Keratinocyte (primary cell): ENCODE data around the gene ATP8A1. TPM values are rescaled to one million over a fixed set of nuclear protein-coding genes. Genes with fewer than 3 reads are reported as not detected.

ENCODE experiments used
- DNase-seq: peaks from one replicate; pipeline ENCODE4 v3.0.0-alpha.2; 2011; ENCODE audit warnings: low read depth, missing footprints, low spot score
- FAIRE-seq: peaks from 2 replicates; lab custom pipeline; 2011; peaks lifted over from hg19 to GRCh38; lab: Jason Lieb, UNC
- H2AFZ ChIP-seq: 2 replicates; pipeline ENCODE4 v1.6.0; 2012; ENCODE audit warnings: low read length, control low read depth, inconsistent platforms; ENCODE audit not compliant: control insufficient read depth
- H3K27ac ChIP-seq: 2 replicates; pipeline ENCODE4 v1.5.1; 2011; ENCODE audit warnings: low read length; ENCODE audit not compliant: control insufficient read depth, insufficient read depth
- H3K27me3 ChIP-seq: 3 replicates; pipeline ENCODE4 v1.6.0; 2011; ENCODE audit warnings: low read length; ENCODE audit not compliant: control insufficient read depth, insufficient read depth; ENCODE audit errors: extremely low read depth
- H3K36me3 ChIP-seq, 2 experiments: 2 replicates in 1 of 2; 3 replicates in 1 of 2; pipeline ENCODE4 v1.5.1; 2011; ENCODE audit warnings: low read length in 2 of 2, mild to moderate bottlenecking in 1 of 2; ENCODE audit not compliant: control insufficient read depth in 2 of 2, insufficient read depth in 2 of 2; ENCODE audit errors: extremely low read depth in 1 of 2
- H3K4me1 ChIP-seq: 3 replicates; pipeline ENCODE4 v1.5.1; 2011; ENCODE audit warnings: low read length; ENCODE audit not compliant: control insufficient read depth, insufficient read depth; ENCODE audit errors: extremely low read depth
- H3K4me2 ChIP-seq: 3 replicates; pipeline ENCODE4 v1.6.0; 2011; ENCODE audit warnings: low read depth, low read length; ENCODE audit not compliant: control insufficient read depth, insufficient read depth; ENCODE audit errors: extremely low read depth
- H3K4me3 ChIP-seq, 3 experiments: fragments of 200-600 bp in 1 of 3; sonication (generic) in 1 of 3; 2 replicates in 2 of 3; 3 replicates in 1 of 3; pipeline ENCODE4 v1.5.1; 2011 to 2016; ENCODE audit warnings: low read length in 3 of 3, mild to moderate bottlenecking in 3 of 3, control low read depth in 2 of 3, inconsistent platforms in 1 of 3, low read depth in 1 of 3, mixed read lengths in 1 of 3, mixed run types in 1 of 3, moderate library complexity in 1 of 3; ENCODE audit not compliant: control insufficient read depth in 2 of 3, insufficient read depth in 2 of 3; ENCODE audit errors: extremely low read depth in 1 of 3
- H3K79me2 ChIP-seq: 2 replicates; pipeline ENCODE4 v1.6.0; 2012; ENCODE audit warnings: low read length; ENCODE audit not compliant: control insufficient read depth, insufficient read depth
- H3K9ac ChIP-seq: 3 replicates; pipeline ENCODE4 v1.6.0; 2011; ENCODE audit warnings: low read length; ENCODE audit not compliant: control insufficient read depth, insufficient read depth; ENCODE audit errors: extremely low read depth
- H3K9me1 ChIP-seq: 3 replicates; pipeline ENCODE4 v1.6.0; 2011; ENCODE audit warnings: low read length; ENCODE audit not compliant: control insufficient read depth, insufficient read depth; ENCODE audit errors: extremely low read depth
- H3K9me3 ChIP-seq: 2 replicates; pipeline ENCODE4 v1.5.1; 2012; ENCODE audit warnings: low read depth, low read length; ENCODE audit not compliant: control insufficient read depth
- H4K20me1 ChIP-seq: 3 replicates; pipeline ENCODE4 v1.6.0; 2011; ENCODE audit warnings: low read length; ENCODE audit not compliant: control insufficient read depth, insufficient read depth; ENCODE audit errors: extremely low read depth
- CTCF ChIP-seq, 3 experiments: IDR thresholded peaks in 1 of 3; conservative IDR thresholded peaks in 1 of 3; optimal IDR thresholded peaks in 1 of 3; 2 replicates in 2 of 3; 3 replicates in 1 of 3; pipeline versions ENCODE3 to v1.5.1; 2011; ENCODE audit warnings: low read length in 3 of 3, mild to moderate bottlenecking in 3 of 3, moderate library complexity in 2 of 3, control low read depth in 1 of 3, inconsistent platforms in 1 of 3; ENCODE audit not compliant: insufficient read depth in 2 of 3; ENCODE audit errors: extremely low read depth in 1 of 3
- EZH2 ChIP-seq: IDR thresholded peaks from one replicate; pipeline ENCODE4 v1.6.1; 2012; ENCODE audit warnings: inconsistent platforms, mild to moderate bottlenecking, low read length, moderate library complexity
- dilution Hi-C: fragments of 300-500 bp; cut with MboI; formaldehyde crosslinking; loops from one replicate; pipeline ENCODE4 v1.7.0; 2020; ENCODE audit warnings: low sequenced_read_pairs; ENCODE audit not compliant: extremely low pct_ligation_motif_present
- polyA plus RNA-seq, 5 experiments: library from polyadenylated mRNA; depleted of rRNA in 3 of 5; stranded (reverse) in 3 of 5; stranded (forward) in 1 of 5; unstranded in 1 of 5; fragments of >200 nt; gene quantifications; 1 replicate in 1 of 5; 2 replicates in 3 of 5; 3 replicates in 1 of 5; pipeline versions ENCODE4 v1.2.1 to v1.2.3, GENCODE V29; 2011 to 2012; ENCODE audit warnings: missing spikeins in 2 of 5, low read depth in 1 of 5, low replicate concordance in 1 of 5

ATP8A1 gene
- polyA plus RNA-seq, 1 donor (not counting 4 experiments of a cell fraction or from before 2014, with no cell fraction given), result 0.20 TPM

GRCh38 chr4:42626629-42627146 is 30.2 kb downstream of the ATP8A1 start:
- Histone ChIP-seq H3K27ac (no peak overlapping the region), H3K9me3 (no peaks in the 10 kb centered on the region), H3K36me3 (no peaks in the 10 kb centered on the region), H4K20me1 (no peaks in the 10 kb centered on the region), H3K27me3 (no peaks in the 10 kb centered on the region), H3K4me3 (no peak overlapping the region), H3K4me1 (no peaks in the 10 kb centered on the region), H3K79me2 (no peaks in the 10 kb centered on the region), H3K9ac (no peak overlapping the region), H3K9me1 (no peaks in the 10 kb centered on the region), H3K4me2 (no peak overlapping the region), H2AFZ (no peak overlapping the region)
- dilution Hi-C loops, result no loop called here
- FAIRE-seq, result no peak
- no peak for DNase-seq
- no peak for TF ChIP-seq EZH2
- TF ChIP-seq CTCF (optimal IDR thresholded peaks at IDR 0.05 in 1 of 3, IDR thresholded peaks at IDR 0.05 in 1 of 3, conservative IDR thresholded peaks at IDR 0.05 in 1 of 3; ENCODE audit: extremely low read depth in 1 of 3, insufficient read depth in 2 of 3, low read length in 3 of 3), result no peak

GRCh38 chr4:42625329-42625728 is 31.6 kb downstream of the ATP8A1 start:
- dilution Hi-C loops, result no loop called here
- FAIRE-seq, result no peak

More at GRCh38 chr4:42625329-42625728, 31.6 kb downstream of the ATP8A1 start:
- H3K4me3 ChIP-seq, result no peak overlapping the region
- H2AFZ ChIP-seq, result no peak overlapping the region
- no peaks in the 10 kb centered on the region for H3K27me3 ChIP-seq
- H3K27ac ChIP-seq, result no peak overlapping the region
- H3K9me1 ChIP-seq, result no peaks in the 10 kb centered on the region
- no peaks in the 10 kb centered on the region for H3K9me3 ChIP-seq
- H4K20me1 ChIP-seq, result no peaks in the 10 kb centered on the region
- no peak for DNase-seq
- no peak overlapping the region for H3K9ac ChIP-seq
- H3K79me2 ChIP-seq, result no peaks in the 10 kb centered on the region
- no peaks in the 10 kb centered on the region for H3K4me1 ChIP-seq
- H3K36me3 ChIP-seq, result no peaks in the 10 kb centered on the region
- H3K4me2 ChIP-seq, result no peak overlapping the region
- no peak for TF ChIP-seq CTCF (optimal IDR thresholded peaks at IDR 0.05 in 1 of 3, IDR thresholded peaks at IDR 0.05 in 1 of 3, conservative IDR thresholded peaks at IDR 0.05 in 1 of 3; ENCODE audit: extremely low read depth in 1 of 3, insufficient read depth in 2 of 3, low read length in 3 of 3)
- no peak for TF ChIP-seq EZH2
